Measurements from ENCODE around the gene DKK2.

DKK2 gene

GRCh38 chr4:107068116-107068515 is 32.0 kb upstream of the DKK2 start:
- TF ChIP-seq MAX (IDR thresholded peaks at IDR 0.05; ENCODE audit: low read depth, low read length) (no peak), CTCF (IDR thresholded peaks at IDR 0.05; ENCODE audit: low read depth, low read length) (no peak), MYC (IDR thresholded peaks at IDR 0.05; ENCODE audit: low read depth, low read length) (no peak), POLR2A (IDR thresholded peaks at IDR 0.05; ENCODE audit: extremely low read depth, insufficient read length) (no peak)

GRCh38 chr4:107066621-107067020 is 30.5 kb upstream of the DKK2 start:
- no peak overlapping the region for H3K4me3 ChIP-seq (ENCODE audit: low read depth, low read length)
- no peak for TF ChIP-seq CTCF (IDR thresholded peaks at IDR 0.05; ENCODE audit: low read depth, low read length)
- TF ChIP-seq MYC (IDR thresholded peaks at IDR 0.05; ENCODE audit: low read depth, low read length): no peak
- no peak for TF ChIP-seq POLR2A (IDR thresholded peaks at IDR 0.05; ENCODE audit: extremely low read depth, insufficient read length)
- TF ChIP-seq MAX (IDR thresholded peaks at IDR 0.05; ENCODE audit: low read depth, low read length): no peak
- peak; percentile 1 for DNase-seq (ENCODE audit: low read depth)

More at GRCh38 chr4:107068116-107068515, 32.0 kb upstream of the DKK2 start:
- DNase-seq (ENCODE audit: low read depth): no peak
- H3K4me3 ChIP-seq (ENCODE audit: low read depth, low read length): no peak overlapping the region

GRCh38 chr4:107065201-107065600 is 29.1 kb upstream of the DKK2 start:
- H3K4me3 ChIP-seq (ENCODE audit: low read depth, low read length): no peak overlapping the region
- DNase-seq (ENCODE audit: low read depth): no peak
- no peak for TF ChIP-seq POLR2A (IDR thresholded peaks at IDR 0.05; ENCODE audit: extremely low read depth, insufficient read length)
- TF ChIP-seq MAX (IDR thresholded peaks at IDR 0.05; ENCODE audit: low read depth, low read length): no peak
- no peak for TF ChIP-seq CTCF (IDR thresholded peaks at IDR 0.05; ENCODE audit: low read depth, low read length)
- no peak for TF ChIP-seq MYC (IDR thresholded peaks at IDR 0.05; ENCODE audit: low read depth, low read length)

GRCh38 chr4:107060388-107060787 is 24.3 kb upstream of the DKK2 start:
- H3K4me3 ChIP-seq (ENCODE audit: low read depth, low read length): no peak overlapping the region
- DNase-seq (ENCODE audit: low read depth): no peak
- TF ChIP-seq MAX (IDR thresholded peaks at IDR 0.05; ENCODE audit: low read depth, low read length) (no peak), CTCF (IDR thresholded peaks at IDR 0.05; ENCODE audit: low read depth, low read length) (no peak), MYC (IDR thresholded peaks at IDR 0.05; ENCODE audit: low read depth, low read length) (no peak), POLR2A (IDR thresholded peaks at IDR 0.05; ENCODE audit: extremely low read depth, insufficient read length) (no peak)

- no peak for TF ChIP-seq MYC (IDR thresholded peaks at IDR 0.05; ENCODE audit: low read depth, low read length)
- TF ChIP-seq POLR2A (IDR thresholded peaks at IDR 0.05; ENCODE audit: extremely low read depth, insufficient read length): no peak
- TF ChIP-seq MAX (IDR thresholded peaks at IDR 0.05; ENCODE audit: low read depth, low read length): no peak
- no peak for TF ChIP-seq CTCF (IDR thresholded peaks at IDR 0.05; ENCODE audit: low read depth, low read length)
- no peak overlapping the region for H3K4me3 ChIP-seq (ENCODE audit: low read depth, low read length)
- DNase-seq (ENCODE audit: low read depth): no peak
Observed at GRCh38 chr4:107058828-107059227, 22.7 kb upstream of the DKK2 start.
